HG02943 (cell line): ENCODE results near the gene JPH4.

Experiments
- ATAC-seq: cut with Tn5 transposase; IDR thresholded peaks from one replicate; pipeline ENCODE4 v1.9.1; 2021; ENCODE audit warnings: mild to moderate bottlenecking, low read depth, moderate library complexity; ENCODE audit not compliant: unreplicated experiment

Gene JPH4

GRCh38 chr14:23578560-23579310 lies at the start of gene JPH4:
Gene JPH4 (minus strand): TSS chr14:23578790. CDS start chr14:23577453, 1,337 bp downstream.
- no peak for ATAC-seq

- no peak for ATAC-seq
Observed at GRCh38 chr14:23627961-23628360, 49.4 kb upstream of the JPH4 start.

- no peak for ATAC-seq
Observed at GRCh38 chr14:23626946-23627345, 48.4 kb upstream of the JPH4 start.

- ATAC-seq = no peak
Observed at GRCh38 chr14:23624830-23625404, 46.3 kb upstream of the JPH4 start.

GRCh38 chr14:23623962-23624361 lies 45.4 kb upstream of the JPH4 start:
- no peak for ATAC-seq

- ATAC-seq = no peak
Observed at GRCh38 chr14:23622990-23623389, 44.4 kb upstream of the JPH4 start.

- no peak for ATAC-seq
Observed at GRCh38 chr14:23621932-23622730, 43.5 kb upstream of the JPH4 start.

GRCh38 chr14:23621204-23621931 lies 42.8 kb upstream of the JPH4 start:
- no peak for ATAC-seq

GRCh38 chr14:23620177-23620702 lies 41.6 kb upstream of the JPH4 start:
- ATAC-seq = no peak

GRCh38 chr14:23618415-23618988 lies 39.9 kb upstream of the JPH4 start:
- ATAC-seq = no peak

- no peak for ATAC-seq
Observed at GRCh38 chr14:23617539-23617938, 38.9 kb upstream of the JPH4 start.

GRCh38 chr14:23615856-23616255 lies 37.3 kb upstream of the JPH4 start:
- ATAC-seq = no peak

- ATAC-seq = no peak
Observed at GRCh38 chr14:23614395-23614828, 35.8 kb upstream of the JPH4 start.

GRCh38 chr14:23613242-23614070 lies 34.9 kb upstream of the JPH4 start:
- no peak for ATAC-seq

GRCh38 chr14:23612802-23613201 lies 34.2 kb upstream of the JPH4 start:
- no peak for ATAC-seq

GRCh38 chr14:23612354-23612732 lies 33.8 kb upstream of the JPH4 start:
- ATAC-seq = no peak

- no peak for ATAC-seq
Observed at GRCh38 chr14:23610815-23611289, 32.3 kb upstream of the JPH4 start.

- no peak for ATAC-seq
Observed at GRCh38 chr14:23610090-23610814, 31.7 kb upstream of the JPH4 start.
